Body of pancreas (tissue), 4 donors: ENCODE results near the gene FAM111A.

ENCODE experiments used
- POLR2A ChIP-seq, 3 donors: fragments of 450-650 bp; IDR thresholded peaks; one replicate each; pipeline ENCODE4 v1.6.1; 2016; ENCODE audit warnings: antibody characterized with exemption in 3 of 3, mild to moderate bottlenecking in 2 of 3
- TF ChIP-seq, protein P1 (sequence below), 7 experiments: fragments of 450-650 bp in 4 of 7; fragments of 200-600 bp in 3 of 7; sonication (generic) in 3 of 7; IDR thresholded peaks; one replicate each; pipeline ENCODE4 v1.5.1; 2016 to 2019; ENCODE audit warnings: antibody characterized with exemption in 7 of 7

- no peak for TF ChIP-seq POLR2A (IDR thresholded peaks at IDR 0.05)
- TF ChIP-seq, protein P1, sequence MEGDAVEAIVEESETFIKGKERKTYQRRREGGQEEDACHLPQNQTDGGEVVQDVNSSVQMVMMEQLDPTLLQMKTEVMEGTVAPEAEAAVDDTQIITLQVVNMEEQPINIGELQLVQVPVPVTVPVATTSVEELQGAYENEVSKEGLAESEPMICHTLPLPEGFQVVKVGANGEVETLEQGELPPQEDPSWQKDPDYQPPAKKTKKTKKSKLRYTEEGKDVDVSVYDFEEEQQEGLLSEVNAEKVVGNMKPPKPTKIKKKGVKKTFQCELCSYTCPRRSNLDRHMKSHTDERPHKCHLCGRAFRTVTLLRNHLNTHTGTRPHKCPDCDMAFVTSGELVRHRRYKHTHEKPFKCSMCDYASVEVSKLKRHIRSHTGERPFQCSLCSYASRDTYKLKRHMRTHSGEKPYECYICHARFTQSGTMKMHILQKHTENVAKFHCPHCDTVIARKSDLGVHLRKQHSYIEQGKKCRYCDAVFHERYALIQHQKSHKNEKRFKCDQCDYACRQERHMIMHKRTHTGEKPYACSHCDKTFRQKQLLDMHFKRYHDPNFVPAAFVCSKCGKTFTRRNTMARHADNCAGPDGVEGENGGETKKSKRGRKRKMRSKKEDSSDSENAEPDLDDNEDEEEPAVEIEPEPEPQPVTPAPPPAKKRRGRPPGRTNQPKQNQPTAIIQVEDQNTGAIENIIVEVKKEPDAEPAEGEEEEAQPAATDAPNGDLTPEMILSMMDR (IDR thresholded peaks at IDR 0.05), result no peak
These were observed 789 bp upstream of the FAM111A start for GRCh38 chr11:59141673-59142460.
